Naive thymus-derived CD4-positive, alpha-beta T cell (primary cell): Measurements from ENCODE around the gene C10orf90. TPM values are rescaled to one million over a fixed set of nuclear protein-coding genes. Genes with fewer than 3 reads are reported as not detected.

Source experiments
- ATAC-seq: fragments of 150-1000 bp; cut with Tn5 transposase; 2 replicates; pipeline ENCODE4 v1.10.0; 2021; ENCODE audit warnings: mild to moderate bottlenecking, moderate library complexity
- CTCF ChIA-PET: fragments of 350-600 bp; sonication (Branson Sonifier 250); formaldehyde crosslinking; loops from one replicate; lab custom pipeline; 2021; ENCODE audit warnings: antibody characterized with exemption; lab: Charles Lee
- POLR2A ChIA-PET: fragments of 350-600 bp; sonication (Branson Sonifier 250); formaldehyde crosslinking; loops from one replicate; lab custom pipeline; 2021; ENCODE audit warnings: antibody characterized with exemption, inconsistent platforms; lab: Charles Lee
- DNase-seq, 9 donors: peaks; one replicate each; pipeline versions ENCODE4 v3.0.0 to v3.0.0-alpha.2; 2020 to 2022; ENCODE audit warnings: mixed read lengths in 1 of 9
- H3K27ac ChIP-seq: one replicate; pipeline ENCODE4 v1.7.0; 2013; ENCODE audit warnings: mild to moderate bottlenecking, low read depth, low read length, moderate library complexity
- H3K27me3 ChIP-seq, 2 donors: one replicate each; pipeline ENCODE4 v1.7.0; 2013; ENCODE audit warnings: low read length in 2 of 2, mild to moderate bottlenecking in 2 of 2, moderate library complexity in 2 of 2; ENCODE audit not compliant: control insufficient read depth in 2 of 2, insufficient read depth in 2 of 2
- H3K36me3 ChIP-seq, 3 experiments: 1 replicate in 2 of 3; 2 replicates in 1 of 3; pipeline ENCODE4 v1.7.0; 2013; ENCODE audit warnings: low read length in 3 of 3, mild to moderate bottlenecking in 3 of 3, moderate library complexity in 1 of 3; ENCODE audit not compliant: insufficient read depth in 3 of 3, control insufficient read depth in 2 of 3
- H3K4me1 ChIP-seq, 2 donors: one replicate each; pipeline ENCODE4 v1.7.0; 2013; ENCODE audit warnings: low read length in 2 of 2, mild to moderate bottlenecking in 2 of 2, moderate library complexity in 1 of 2; ENCODE audit not compliant: control insufficient read depth in 2 of 2, insufficient read depth in 2 of 2
- H3K4me3 ChIP-seq: 2 replicates; pipeline ENCODE4 v1.7.0; 2013; ENCODE audit warnings: mild to moderate bottlenecking, low read length
- H3K9me3 ChIP-seq, 3 experiments: 1 replicate in 2 of 3; 2 replicates in 1 of 3; pipeline ENCODE4 v1.7.0; 2013; ENCODE audit warnings: low read length in 3 of 3; ENCODE audit not compliant: control insufficient read depth in 2 of 3
- H3K27ac Mint-ChIP-seq, 9 donors: one replicate each; pipeline ENCODE4 v1.8.0; 2020 to 2022; ENCODE audit warnings: mixed read lengths in 9 of 9, mild to moderate bottlenecking in 8 of 9, moderate library complexity in 5 of 9, inconsistent platforms in 2 of 9
- H3K27me3 Mint-ChIP-seq, 5 donors: one replicate each; pipeline ENCODE4 v1.8.0; 2021 to 2022; ENCODE audit warnings: mixed read lengths in 5 of 5, mild to moderate bottlenecking in 1 of 5
- H3K36me3 Mint-ChIP-seq, 5 donors: one replicate each; pipeline ENCODE4 v1.8.0; 2020 to 2022; ENCODE audit warnings: mixed read lengths in 5 of 5, mild to moderate bottlenecking in 3 of 5, inconsistent platforms in 1 of 5
- H3K4me1 Mint-ChIP-seq, 7 donors: one replicate each; pipeline ENCODE4 v1.8.0; 2020 to 2022; ENCODE audit warnings: mixed read lengths in 7 of 7, mild to moderate bottlenecking in 3 of 7, inconsistent platforms in 1 of 7
- H3K4me3 Mint-ChIP-seq, 10 donors: one replicate each; pipeline ENCODE4 v1.8.0; 2020 to 2022; ENCODE audit warnings: mild to moderate bottlenecking in 10 of 10, mixed read lengths in 10 of 10, moderate library complexity in 6 of 10, inconsistent platforms in 2 of 10
- H3K9me3 Mint-ChIP-seq, 11 donors: one replicate each; pipeline ENCODE4 v1.8.0; 2020 to 2022; ENCODE audit warnings: mixed read lengths in 11 of 11, mild to moderate bottlenecking in 4 of 11, inconsistent platforms in 1 of 11, moderate library complexity in 1 of 11
- intact Hi-C, 2 donors: fragments of 100-400 bp; cut with micrococcal nuclease; formaldehyde crosslinking; loops; one replicate each; pipeline ENCODE4 v1.15.1; 2023
- polyA plus RNA-seq, 2 donors: library from polyadenylated mRNA; unstranded; fragments of 300-500 nt; fragmentation: Illumina TruSeq; gene quantifications; one replicate each; pipeline ENCODE4 v1.2.3, GENCODE V29; 2021
- total RNA-seq, 6 experiments: library from RNA in 5 of 6; stranded (reverse) in 5 of 6; gene quantifications; 1 replicate in 5 of 6; 2 replicates in 1 of 6; pipeline ENCODE4 v1.2.3 and lab custom pipeline; 2021 to 2026

The C10orf90 gene
- total and polyA plus RNA-seq, 7 experiments from 2014 or later: not detected

- no peak overlapping the region for H3K27ac ChIP-seq
- no peaks in the 10 kb centered on the region for H3K9me3 ChIP-seq
- ChIA-PET CTCF (no interaction called here), POLR2A (no interaction called here)
- no peak overlapping the region for H3K4me3 Mint-ChIP-seq
- H3K4me1 Mint-ChIP-seq: no peaks in the 10 kb centered on the region
- no peak for ATAC-seq
- no peak overlapping the region for H3K4me3 ChIP-seq
- intact Hi-C loops: no loop called here
- H3K36me3 ChIP-seq: no peaks in the 10 kb centered on the region
- no peaks in the 10 kb centered on the region for H3K27me3 ChIP-seq
- H3K27ac Mint-ChIP-seq: no peak overlapping the region
- H3K27me3 Mint-ChIP-seq: peaks cover 0 to 22% (median 11%) of the 10 kb centered on the region in 5 donors
- H3K4me1 ChIP-seq: no peaks in the 10 kb centered on the region
- peaks cover 0 to 4% (median 0%) of the 10 kb centered on the region in 5 donors for H3K36me3 Mint-ChIP-seq
- peaks cover 0 to 10% (median 2%) of the 10 kb centered on the region in 11 donors for H3K9me3 Mint-ChIP-seq
- no peak for DNase-seq
Observed at GRCh38 chr10:126583552-126584200, 86.8 kb downstream of the C10orf90 start.

- intact Hi-C loops: no loop called here
- H3K27me3 ChIP-seq: no peaks in the 10 kb centered on the region
- no peak overlapping the region for H3K27ac ChIP-seq
- H3K36me3 ChIP-seq: no peaks in the 10 kb centered on the region
- Mint-ChIP-seq H3K4me3 (no peak overlapping the region), H3K36me3 (peaks cover 0 to 4% (median 0%) of the 10 kb centered on the region in 5 donors), H3K4me1 (no peaks in the 10 kb centered on the region), H3K27me3 (peaks cover 0 to 22% (median 11%) of the 10 kb centered on the region in 5 donors), H3K9me3 (peaks cover 0 to 10% (median 2%) of the 10 kb centered on the region in 11 donors), H3K27ac (no peak overlapping the region)
- ATAC-seq (no peak), DNase-seq (no peak)
- ChIA-PET POLR2A (no interaction called here), CTCF (no interaction called here)
- H3K4me3 ChIP-seq: no peak overlapping the region
- no peaks in the 10 kb centered on the region for H3K4me1 ChIP-seq
- no peaks in the 10 kb centered on the region for H3K9me3 ChIP-seq
Observed at GRCh38 chr10:126581648-126582046, 88.8 kb downstream of the C10orf90 start.

- Mint-ChIP-seq H3K36me3 (peaks cover 0 to 4% (median 0%) of the 10 kb centered on the region in 5 donors), H3K4me3 (no peak overlapping the region), H3K27me3 (peaks cover 0 to 19% (median 11%) of the 10 kb centered on the region in 5 donors), H3K4me1 (no peaks in the 10 kb centered on the region), H3K9me3 (peaks cover 0 to 10% (median 2%) of the 10 kb centered on the region in 11 donors), H3K27ac (no peak overlapping the region)
- ChIA-PET CTCF (no interaction called here), POLR2A (no interaction called here)
- Histone ChIP-seq H3K36me3 (no peaks in the 10 kb centered on the region), H3K9me3 (no peaks in the 10 kb centered on the region), H3K27ac (no peak overlapping the region), H3K27me3 (no peaks in the 10 kb centered on the region), H3K4me1 (no peaks in the 10 kb centered on the region), H3K4me3 (no peak overlapping the region)
- DNase-seq: no peak
- no peak for ATAC-seq
- intact Hi-C loops: no loop called here
Observed at GRCh38 chr10:126580873-126581647, 89.4 kb downstream of the C10orf90 start.

GRCh38 chr10:126576336-126576735, 94.2 kb downstream of the C10orf90 start:
- DNase-seq: no peak
- no peaks in the 10 kb centered on the region for H3K4me1 ChIP-seq
- H3K9me3 Mint-ChIP-seq: peaks cover 0 to 6% (median 0%) of the 10 kb centered on the region in 11 donors
- H3K4me3 ChIP-seq: no peak overlapping the region
- H3K36me3 ChIP-seq: no peaks in the 10 kb centered on the region
- ATAC-seq: no peak
- H3K27me3 ChIP-seq: no peaks in the 10 kb centered on the region
- no peaks in the 10 kb centered on the region for H3K36me3 Mint-ChIP-seq
- H3K4me1 Mint-ChIP-seq: no peaks in the 10 kb centered on the region
- no peak overlapping the region for H3K4me3 Mint-ChIP-seq
- no peak overlapping the region for H3K27ac ChIP-seq
- POLR2A ChIA-PET: no interaction called here
- intact Hi-C loops: no loop called here
- H3K27ac Mint-ChIP-seq: no peak overlapping the region
- peaks cover 0 to 8% (median 0%) of the 10 kb centered on the region in 5 donors for H3K27me3 Mint-ChIP-seq
- CTCF ChIA-PET: no interaction called here
- H3K9me3 ChIP-seq: no peaks in the 10 kb centered on the region

- Histone ChIP-seq H3K27me3 (no peaks in the 10 kb centered on the region), H3K4me1 (no peaks in the 10 kb centered on the region), H3K4me3 (no peak overlapping the region), H3K9me3 (peaks cover 0 to 6% (median 0%) of the 10 kb centered on the region in 3 experiments), H3K36me3 (no peaks in the 10 kb centered on the region), H3K27ac (no peak overlapping the region)
- Mint-ChIP-seq H3K27me3 (peaks cover 0 to 18% (median 4%) of the 10 kb centered on the region in 5 donors), H3K4me1 (peaks cover 0 to 2% (median 0%) of the 10 kb centered on the region in 7 donors), H3K9me3 (peaks cover 0 to 9% (median 3%) of the 10 kb centered on the region in 11 donors), H3K27ac (no peak overlapping the region), H3K4me3 (no peak overlapping the region), H3K36me3 (no peaks in the 10 kb centered on the region)
- POLR2A ChIA-PET: interaction anchor here (0.8 kb wide), 1 partner anchor 32 kb away, joined by 3 read pairs; no protein-coding TSS in a partner anchor
- intact Hi-C loops: no loop called here
- ATAC-seq (no peak), DNase-seq (no peak)
- CTCF ChIA-PET: no interaction called here
Observed at GRCh38 chr10:126570621-126571602, 99.6 kb downstream of the C10orf90 start.

- CTCF ChIA-PET: no interaction called here
- intact Hi-C loops: no loop called here
- Histone ChIP-seq H3K4me1 (no peaks in the 10 kb centered on the region), H3K36me3 (no peaks in the 10 kb centered on the region), H3K27ac (no peak overlapping the region), H3K9me3 (peaks cover 0 to 6% (median 0%) of the 10 kb centered on the region in 3 experiments), H3K4me3 (no peak overlapping the region), H3K27me3 (no peaks in the 10 kb centered on the region)
- H3K36me3 Mint-ChIP-seq: no peaks in the 10 kb centered on the region
- peaks cover 0 to 18% (median 3%) of the 10 kb centered on the region in 5 donors for H3K27me3 Mint-ChIP-seq
- H3K9me3 Mint-ChIP-seq: peaks cover 0 to 9% (median 3%) of the 10 kb centered on the region in 11 donors
- H3K4me3 Mint-ChIP-seq: no peak overlapping the region
- ATAC-seq (no peak), DNase-seq (no peak)
- POLR2A ChIA-PET: interaction anchor here (0.8 kb wide), 1 partner anchor 31 kb away, joined by 3 read pairs; no protein-coding TSS in a partner anchor
- no peak overlapping the region for H3K27ac Mint-ChIP-seq
- H3K4me1 Mint-ChIP-seq: peaks cover 0 to 2% (median 0%) of the 10 kb centered on the region in 7 donors
Observed at GRCh38 chr10:126570245-126570570, 100.3 kb downstream of the C10orf90 start.
